ENCODE measurements around the gene ZC3H11A. TPM values are rescaled to one million over a fixed set of nuclear protein-coding genes. Genes with fewer than 3 reads are reported as not detected.

The ZC3H11A gene
- total RNA-seq, 1 donor from 2014 or later = 111 TPM

DNA sequence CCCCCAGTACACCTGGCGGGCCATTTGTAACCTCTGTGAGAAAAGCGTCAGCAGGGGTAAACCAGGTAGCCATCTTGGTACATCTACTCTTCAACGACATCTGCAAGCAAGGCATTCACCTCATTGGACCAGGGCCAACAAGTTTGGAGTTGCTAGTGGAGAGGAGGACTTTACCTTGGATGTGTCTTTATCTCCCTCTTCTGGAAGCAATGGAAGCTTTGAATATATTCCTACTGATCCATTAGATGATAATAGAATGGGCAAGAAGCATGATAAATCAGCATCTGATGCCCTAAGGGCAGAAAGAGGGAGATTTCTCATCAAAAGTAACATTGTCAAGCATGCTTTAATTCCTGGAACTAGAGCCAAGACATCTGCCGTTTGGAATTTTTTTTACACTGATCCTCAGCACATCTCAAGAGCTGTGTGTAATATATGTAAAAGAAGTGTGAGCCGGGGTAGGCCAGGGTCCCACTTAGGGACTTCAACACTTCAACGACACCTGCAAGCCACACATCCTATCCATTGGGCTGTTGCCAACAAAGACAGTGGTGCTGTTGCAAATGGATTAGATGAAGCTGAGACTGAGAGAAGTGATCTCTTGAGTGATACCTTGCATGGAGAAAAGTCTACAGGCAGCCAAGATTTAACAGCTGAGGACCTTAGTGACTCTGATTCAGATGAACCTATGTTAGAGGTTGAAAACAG is 2.7 kb downstream of the ZC3H11A start:
- H3K9me3 ChIP-seq = no peaks in the 10 kb centered on the region
- DNase-seq (ENCODE audit: extremely low spot score in 2 of 2) = no peak
- no peaks in the 10 kb centered on the region for H3K36me3 ChIP-seq
- H3K27me3 ChIP-seq = no peaks in the 10 kb centered on the region
- no peak overlapping the region for H3K27ac ChIP-seq
- no peak overlapping the region for H3K4me3 ChIP-seq
- intact Hi-C loops (cut with DNase I) = no loop called here
- H3K4me1 ChIP-seq = peaks cover 64% of the 10 kb centered on the region
- TF ChIP-seq POLR2AphosphoS5 (IDR thresholded peaks at IDR 0.05; ENCODE audit: insufficient read depth in 1 of 2, low read depth in 1 of 2) (no peak), POLR2A (IDR thresholded peaks at IDR 0.05) (no peak)
- TF ChIP-seq, protein P1, sequence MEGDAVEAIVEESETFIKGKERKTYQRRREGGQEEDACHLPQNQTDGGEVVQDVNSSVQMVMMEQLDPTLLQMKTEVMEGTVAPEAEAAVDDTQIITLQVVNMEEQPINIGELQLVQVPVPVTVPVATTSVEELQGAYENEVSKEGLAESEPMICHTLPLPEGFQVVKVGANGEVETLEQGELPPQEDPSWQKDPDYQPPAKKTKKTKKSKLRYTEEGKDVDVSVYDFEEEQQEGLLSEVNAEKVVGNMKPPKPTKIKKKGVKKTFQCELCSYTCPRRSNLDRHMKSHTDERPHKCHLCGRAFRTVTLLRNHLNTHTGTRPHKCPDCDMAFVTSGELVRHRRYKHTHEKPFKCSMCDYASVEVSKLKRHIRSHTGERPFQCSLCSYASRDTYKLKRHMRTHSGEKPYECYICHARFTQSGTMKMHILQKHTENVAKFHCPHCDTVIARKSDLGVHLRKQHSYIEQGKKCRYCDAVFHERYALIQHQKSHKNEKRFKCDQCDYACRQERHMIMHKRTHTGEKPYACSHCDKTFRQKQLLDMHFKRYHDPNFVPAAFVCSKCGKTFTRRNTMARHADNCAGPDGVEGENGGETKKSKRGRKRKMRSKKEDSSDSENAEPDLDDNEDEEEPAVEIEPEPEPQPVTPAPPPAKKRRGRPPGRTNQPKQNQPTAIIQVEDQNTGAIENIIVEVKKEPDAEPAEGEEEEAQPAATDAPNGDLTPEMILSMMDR (IDR thresholded peaks at IDR 0.05) = no peak

DNA sequence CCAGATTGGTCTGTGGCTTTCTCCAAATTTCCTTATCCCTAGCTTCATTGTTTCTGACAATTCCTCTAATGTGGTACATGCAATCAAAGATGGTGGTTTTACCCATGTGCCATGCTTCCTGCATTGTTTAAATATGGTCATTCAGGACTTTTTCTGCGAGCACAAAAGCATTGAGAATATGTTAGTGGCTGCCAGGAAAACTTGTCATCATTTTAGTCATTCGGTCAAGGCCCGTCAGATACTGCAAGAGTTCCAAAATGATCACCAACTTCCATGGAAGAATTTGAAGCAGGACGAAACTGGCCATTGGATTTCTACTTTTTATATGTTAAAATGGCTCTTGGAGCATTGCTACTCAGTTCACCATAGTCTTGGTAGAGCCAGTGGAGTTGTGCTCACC is 3.7 kb downstream of the ZC3H11A start:
- peaks cover 73% of the 10 kb centered on the region for H3K4me1 ChIP-seq
- intact Hi-C loops (cut with DNase I) = no loop called here
- no peak overlapping the region for H3K27ac ChIP-seq
- no peaks in the 10 kb centered on the region for H3K27me3 ChIP-seq
- TF ChIP-seq, protein P1 (IDR thresholded peaks at IDR 0.05) = no peak
- TF ChIP-seq POLR2AphosphoS5 (IDR thresholded peaks at IDR 0.05; ENCODE audit: insufficient read depth in 1 of 2, low read depth in 1 of 2) (no peak), POLR2A (IDR thresholded peaks at IDR 0.05) (no peak)
- no peak overlapping the region for H3K4me3 ChIP-seq
- no peaks in the 10 kb centered on the region for H3K36me3 ChIP-seq
- H3K9me3 ChIP-seq = no peaks in the 10 kb centered on the region
- no peak for DNase-seq (ENCODE audit: extremely low spot score in 2 of 2)

DNA sequence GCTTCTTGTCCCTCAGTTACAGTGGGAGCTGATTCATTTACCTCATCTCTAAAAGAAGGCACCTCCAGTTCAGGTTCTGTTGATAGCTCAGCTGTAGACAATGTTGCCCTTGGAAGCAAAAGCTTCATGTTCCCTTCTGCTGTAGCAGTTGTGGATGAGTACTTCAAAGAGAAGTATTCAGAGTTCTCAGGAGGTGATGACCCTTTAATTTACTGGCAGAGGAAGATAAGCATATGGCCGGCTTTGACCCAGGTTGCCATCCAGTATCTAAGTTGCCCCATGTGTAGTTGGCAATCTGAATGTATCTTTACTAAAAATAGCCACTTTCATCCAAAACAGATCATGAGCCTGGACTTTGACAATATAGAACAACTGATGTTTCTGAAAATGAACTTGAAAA is 4.5 kb downstream of the ZC3H11A start:
- peaks cover 0 to 3% of the 10 kb centered on the region in 2 donors for H3K36me3 ChIP-seq

DNA sequence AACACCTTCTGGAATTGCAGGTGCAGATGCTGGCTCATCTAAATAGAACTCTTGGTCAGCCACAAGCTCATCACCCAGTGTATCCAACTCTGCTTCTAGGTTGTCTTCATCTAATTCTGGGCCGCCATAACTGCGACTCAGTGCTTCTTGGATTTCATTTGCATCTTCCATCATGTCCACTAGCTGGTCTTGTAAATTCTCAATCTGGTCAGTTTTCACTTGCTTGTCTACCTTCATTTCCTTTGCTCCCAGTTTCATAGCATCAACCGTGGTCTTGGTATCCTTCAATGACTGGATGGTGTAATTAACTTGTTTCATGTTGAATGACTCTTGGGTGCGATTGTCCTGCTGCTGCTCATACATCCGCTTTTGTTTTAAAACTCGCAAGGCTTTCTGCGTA is 10.3 kb downstream of the ZC3H11A start:
- H3K27ac ChIP-seq = no peak overlapping the region
- DNase-seq (ENCODE audit: extremely low spot score in 2 of 2) = no peak
- no peak overlapping the region for H3K4me3 ChIP-seq
- peaks cover 0 to 14% of the 10 kb centered on the region in 2 donors for H3K36me3 ChIP-seq
- TF ChIP-seq POLR2A (IDR thresholded peaks at IDR 0.05) = no peak
- H3K9me3 ChIP-seq = no peaks in the 10 kb centered on the region
- intact Hi-C loops (cut with DNase I) = no loop called here
- H3K4me1 ChIP-seq = peaks cover 50% of the 10 kb centered on the region
- no peaks in the 10 kb centered on the region for H3K27me3 ChIP-seq

More for the DNA sequence above, 4.5 kb downstream of the ZC3H11A start:
- intact Hi-C loops (cut with DNase I) = no loop called here
- no peak for TF ChIP-seq POLR2A (IDR thresholded peaks at IDR 0.05)
- TF ChIP-seq, protein P1 (IDR thresholded peaks at IDR 0.05) = no peak
- no peak overlapping the region for H3K4me3 ChIP-seq
- no peaks in the 10 kb centered on the region for H3K9me3 ChIP-seq
- H3K27me3 ChIP-seq = no peaks in the 10 kb centered on the region
- no peak for DNase-seq (ENCODE audit: extremely low spot score in 2 of 2)
- no peak overlapping the region for H3K27ac ChIP-seq
- H3K4me1 ChIP-seq = peaks cover 69% of the 10 kb centered on the region

DNA sequence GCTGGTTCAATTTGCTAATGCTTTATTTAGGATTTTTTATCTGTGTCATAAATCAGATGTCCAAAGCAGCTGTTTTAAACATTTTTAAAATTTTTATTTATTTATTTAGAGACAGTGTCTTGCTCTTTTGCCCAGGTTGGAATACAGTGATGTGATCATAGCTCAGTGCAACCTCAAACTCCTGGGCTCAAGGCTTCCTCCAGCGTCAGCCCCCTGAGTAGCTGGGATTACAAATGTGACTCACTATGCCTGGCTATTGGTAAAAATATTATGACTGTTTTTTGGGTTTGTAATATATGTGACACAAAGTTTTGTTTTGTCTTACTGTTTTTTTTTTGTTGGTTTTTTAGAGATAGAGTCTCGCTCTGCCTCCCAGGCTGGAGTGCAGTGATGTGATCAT is 11.8 kb downstream of the ZC3H11A start:
- no peaks in the 10 kb centered on the region for H3K9me3 ChIP-seq
- peaks cover 45% of the 10 kb centered on the region for H3K4me1 ChIP-seq
- TF ChIP-seq POLR2A (IDR thresholded peaks at IDR 0.05) (no peak), POLR2AphosphoS5 (IDR thresholded peaks at IDR 0.05; ENCODE audit: insufficient read depth in 1 of 2, low read depth in 1 of 2) (no peak)
- TF ChIP-seq, protein P1 (IDR thresholded peaks at IDR 0.05) = no peak
- H3K27ac ChIP-seq = no peak overlapping the region
- H3K36me3 ChIP-seq = peaks cover 0 to 19% of the 10 kb centered on the region in 2 donors
- DNase-seq (ENCODE audit: extremely low spot score in 2 of 2) = no peak
- intact Hi-C loops (cut with DNase I) = no loop called here
- H3K4me3 ChIP-seq = no peak overlapping the region
- no peaks in the 10 kb centered on the region for H3K27me3 ChIP-seq

Measured in vagina (tissue), 2 donors.